Activated T-cell treated with anti-CD3 and anti-CD28 coated beads, Interleukin-2, amount 50 U/mL, for 1 hour (primary cell): ENCODE data around the gene RPS21.

Experiments
- DNase-seq: peaks from one replicate; pipeline ENCODE4 v3.0.0-alpha.2; 2020

Gene RPS21

DNA sequence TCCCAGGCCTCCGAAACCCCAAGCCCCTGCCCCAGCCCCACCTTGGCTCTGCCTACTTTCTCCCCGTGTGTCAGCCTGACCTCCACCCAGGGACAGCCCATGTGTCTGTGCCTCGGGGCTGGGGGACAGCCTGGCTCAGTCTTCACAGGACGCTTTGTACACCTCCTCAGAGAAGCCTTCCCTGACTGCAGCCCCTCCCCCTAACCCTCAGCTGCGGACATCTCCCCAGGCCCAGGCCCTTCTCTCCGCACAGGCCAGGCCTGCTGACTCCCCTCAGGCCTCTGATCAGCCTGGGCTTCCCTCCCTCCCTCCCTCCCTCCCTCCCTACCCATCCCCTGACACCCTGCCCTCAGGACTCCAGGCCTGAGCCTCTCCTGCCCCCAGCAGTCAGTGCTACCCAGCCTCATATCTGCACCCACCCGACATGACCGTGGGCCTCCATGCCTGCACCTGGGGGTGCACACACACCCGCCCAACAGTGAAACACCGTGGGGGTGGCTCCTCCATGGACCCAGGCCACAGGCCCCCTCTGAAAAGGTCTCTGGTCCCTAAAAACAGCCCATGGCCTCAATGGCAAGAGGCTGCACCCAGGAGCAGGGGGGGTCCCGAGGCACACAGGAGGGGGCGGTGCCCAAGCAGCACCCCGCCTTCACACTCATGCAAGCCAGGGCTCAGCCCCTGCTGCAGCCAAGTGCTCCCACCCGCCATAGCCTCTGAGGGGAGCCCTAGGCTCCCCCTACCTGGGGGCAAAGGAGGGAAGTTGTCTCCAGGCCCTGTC lies 32.7 kb upstream of the RPS21 start:
- DNase-seq = no peak

DNA sequence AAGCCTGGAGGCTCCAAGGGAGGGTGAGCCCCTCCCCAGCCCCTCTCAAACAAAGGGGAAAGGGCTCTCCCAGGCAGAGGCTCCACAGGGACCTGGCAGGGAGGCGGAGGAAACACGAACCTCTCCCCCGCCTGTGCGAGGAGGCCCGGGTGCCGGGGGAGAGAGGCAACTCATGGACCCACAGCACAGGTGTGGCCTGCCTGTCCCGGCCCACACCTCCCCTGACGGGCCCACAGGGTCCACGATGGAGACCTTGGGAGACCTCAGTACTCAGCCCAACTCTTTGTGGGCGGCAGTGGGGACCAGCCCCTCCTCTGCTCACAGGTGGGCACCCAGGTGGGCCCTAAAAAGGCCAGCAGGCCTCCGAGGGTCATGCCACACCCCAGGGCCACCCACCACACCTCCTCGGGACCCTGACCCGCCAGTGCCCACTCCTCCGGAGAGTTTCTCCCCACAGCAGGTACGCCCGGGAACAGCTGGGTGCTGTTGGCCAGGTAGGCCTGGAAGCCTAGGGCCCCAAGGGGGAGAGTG lies 32.0 kb upstream of the RPS21 start:
- no peak for DNase-seq

DNA sequence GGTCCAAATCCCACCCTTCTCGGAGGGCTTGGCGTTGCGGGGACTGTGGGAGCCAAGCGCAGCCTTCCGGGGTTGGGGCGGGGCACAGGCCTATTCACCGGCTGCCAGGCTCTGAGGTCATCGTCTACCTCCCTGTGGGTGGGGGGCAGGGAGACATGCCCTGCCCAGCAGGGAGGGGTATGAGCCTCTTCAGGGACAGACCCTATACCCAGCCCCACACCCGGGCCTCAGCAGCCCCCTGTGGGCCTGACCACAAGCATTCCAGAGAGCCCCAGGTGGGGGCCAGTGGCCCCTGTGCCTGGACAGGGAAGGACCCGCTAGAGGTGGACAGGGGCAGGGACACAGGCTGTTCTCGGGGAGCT lies 31.4 kb upstream of the RPS21 start:
- DNase-seq = no peak

- DNase-seq = no peak
These were observed 30.9 kb upstream of the RPS21 start for GRCh38 chr20:62355878-62356588.

GRCh38 chr20:62356589-62357186 lies 30.2 kb upstream of the RPS21 start:
- DNase-seq = no peak

GRCh38 chr20:62357187-62357667 lies 29.7 kb upstream of the RPS21 start:
- DNase-seq = no peak

GRCh38 chr20:62357681-62358080 lies 29.2 kb upstream of the RPS21 start:
- DNase-seq = no peak

GRCh38 chr20:62358171-62359042 lies 28.5 kb upstream of the RPS21 start:
- DNase-seq = no peak

GRCh38 chr20:62359043-62359490 lies 27.8 kb upstream of the RPS21 start:
- DNase-seq = no peak

DNA sequence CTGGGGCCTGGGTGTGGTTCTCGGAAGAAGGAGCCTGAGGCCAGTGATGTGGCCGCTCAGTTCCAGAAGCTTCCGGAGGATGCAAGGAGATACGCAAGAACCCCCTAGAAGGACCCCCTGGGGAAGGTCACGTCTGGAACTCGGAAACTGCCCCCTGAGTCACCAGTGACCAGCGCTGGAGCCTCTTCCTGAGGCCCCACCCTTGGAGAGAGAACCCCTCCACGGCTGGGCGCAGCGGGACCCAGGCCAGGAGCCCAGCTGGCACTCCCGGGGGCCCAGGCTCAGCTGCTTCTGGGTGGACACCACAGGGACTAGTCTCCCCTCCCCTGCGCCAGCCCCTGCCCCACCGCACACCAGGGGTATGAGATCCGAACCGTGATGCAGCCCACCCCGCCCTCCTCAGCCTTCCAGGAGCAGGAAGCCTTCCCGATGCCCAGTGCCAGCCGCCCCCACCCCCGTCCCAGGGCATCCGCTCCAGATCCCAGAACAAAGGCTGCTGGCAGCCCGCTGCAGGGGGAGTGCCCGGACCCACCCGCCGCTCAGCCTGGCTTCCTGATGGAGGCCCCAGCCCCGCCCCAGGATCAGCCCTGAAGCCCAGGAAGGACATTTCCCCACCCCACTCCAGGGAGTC lies 27.3 kb upstream of the RPS21 start:
- DNase-seq = no peak

DNA sequence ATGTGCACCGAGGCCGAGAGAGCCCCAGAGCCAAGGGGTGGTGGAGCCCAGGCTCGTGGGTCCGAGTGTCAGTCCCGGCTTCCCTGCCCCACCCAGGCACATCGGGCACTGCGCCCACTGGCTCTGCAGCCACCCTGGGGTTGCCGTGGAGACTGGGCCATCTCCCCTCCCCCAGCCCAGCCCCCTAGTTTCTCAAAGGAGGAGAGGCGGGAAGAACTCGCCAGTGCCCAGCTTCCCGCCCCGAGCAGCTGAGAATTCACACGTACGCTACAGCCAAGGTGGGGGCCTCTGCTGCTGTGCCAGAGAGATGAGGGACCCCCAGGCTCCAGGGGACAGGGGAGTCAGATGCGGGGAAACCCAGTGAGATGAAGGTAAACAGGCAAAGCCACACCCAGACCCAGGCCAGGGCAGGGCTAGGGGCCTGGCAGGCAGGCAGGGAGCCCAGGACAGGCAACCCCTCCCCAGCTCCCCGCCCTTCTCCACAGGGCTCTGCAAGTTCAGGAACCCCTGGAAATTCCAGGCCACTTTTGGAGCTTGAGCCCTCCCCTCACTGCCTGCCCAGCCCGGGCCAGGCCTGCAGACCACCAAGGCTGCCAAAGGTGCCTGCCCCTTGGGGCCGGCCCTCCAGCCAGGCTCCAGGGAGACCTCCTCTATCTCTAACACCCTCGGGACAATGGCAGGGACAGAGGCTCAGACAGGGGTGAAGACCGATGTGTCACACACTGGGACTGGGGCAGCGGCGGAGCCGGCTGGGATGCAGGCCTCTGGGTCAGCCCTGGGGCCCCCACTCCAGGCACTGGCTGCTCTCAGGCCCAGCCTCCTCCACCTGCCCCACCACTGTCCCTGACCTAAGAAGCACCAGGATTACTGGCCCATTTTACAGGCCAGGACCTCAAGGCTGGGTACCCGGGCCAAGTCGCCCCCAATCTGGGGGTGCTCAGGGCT lies 25.8 kb upstream of the RPS21 start:
- no peak for DNase-seq

- DNase-seq = no peak
These were observed 24.9 kb upstream of the RPS21 start for GRCh38 chr20:62361799-62362589.

DNA sequence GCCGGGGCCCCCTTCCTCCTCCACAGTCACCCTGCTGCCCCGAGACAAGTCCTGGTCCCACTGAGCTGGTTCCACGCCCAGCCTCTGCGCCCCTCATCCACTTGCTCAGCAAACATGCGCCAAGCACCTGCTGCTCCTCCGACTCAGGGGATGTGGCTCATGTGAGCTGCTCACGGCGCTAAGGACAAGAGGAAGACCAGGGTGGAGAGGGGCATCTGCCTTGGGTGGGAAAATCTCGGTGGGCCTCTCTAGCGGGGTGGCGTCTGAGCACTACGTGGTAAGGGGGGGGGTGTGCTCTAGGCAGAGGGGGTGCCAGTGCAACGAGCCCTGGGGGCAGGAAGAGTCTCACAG lies 24.3 kb upstream of the RPS21 start:
- DNase-seq = no peak

GRCh38 chr20:62362991-62363919 lies 23.6 kb upstream of the RPS21 start:
- no peak for DNase-seq

- no peak for DNase-seq
These were observed 22.7 kb upstream of the RPS21 start for GRCh38 chr20:62363920-62364851.

GRCh38 chr20:62364911-62365736 lies 21.8 kb upstream of the RPS21 start:
- DNase-seq = no peak

- DNase-seq = no peak
These were observed 21.0 kb upstream of the RPS21 start for GRCh38 chr20:62365814-62366369.
